ENCODE data around the gene CLIP1. TPM values are rescaled to one million over a fixed set of nuclear protein-coding genes. Genes with fewer than 3 reads are reported as not detected.

Gene CLIP1
- polyA plus RNA-seq, 1 of the 3 experiments (the other 2 are of a cell fraction), result 33.9 TPM

DNA sequence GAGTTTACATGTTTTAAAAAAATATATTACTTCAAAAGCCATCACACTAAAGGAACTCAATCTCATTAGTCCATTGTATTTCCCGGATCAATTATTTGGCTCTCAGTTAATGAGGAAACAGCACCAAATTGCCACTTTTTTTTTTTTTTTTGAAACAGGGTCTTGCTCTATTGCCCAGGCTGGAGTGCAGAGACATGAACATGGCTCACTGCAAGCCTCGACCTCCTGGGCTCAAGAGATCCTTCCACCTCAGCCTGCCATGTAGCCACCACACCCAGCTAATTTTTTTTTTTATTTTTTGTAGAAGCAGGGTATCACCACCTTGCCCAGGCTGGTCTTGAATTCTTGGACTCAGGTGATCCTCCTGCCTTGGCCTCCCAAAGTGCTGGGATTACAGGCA, 77.4 kb downstream of the CLIP1 start:
- no peaks in the 10 kb centered on the region for H3K79me2 ChIP-seq (ENCODE audit: insufficient read depth)
- no peaks in the 10 kb centered on the region; a peak in 1 of 4 replicates for H3K4me1 ChIP-seq (ENCODE audit: control insufficient read depth in 1 of 2, insufficient read depth in 2 of 2, low read depth in 1 of 2, low read length in 1 of 2)
- WGBS (ENCODE audit: low lambda C conversion rate), result 85% methylated on average over 2 of the region's 2 CpGs
- ChIA-PET POLR2A (no interaction called here), CTCF (interaction anchor here (4.5 kb wide), 1 partner anchor 11 kb away, joined by 19 read pairs; no protein-coding TSS in a partner anchor)
- no peaks in the 10 kb centered on the region for H3K27me3 ChIP-seq (ENCODE audit: insufficient read depth)
- H3K9me3 ChIP-seq, result no peaks in the 10 kb centered on the region
- peaks cover 14 to 37% of the 10 kb centered on the region in 2 experiments for H3K36me3 ChIP-seq (replicated peaks in 1 of 2; ENCODE audit: control insufficient read depth in 1 of 2, insufficient read depth in 2 of 2, low read length in 1 of 2)
- H4K20me1 ChIP-seq (ENCODE audit: insufficient read depth), result 0 out of 2 replicates have a peak, but pooled peaks cover under 1% of the 10 kb centered on the region
- no peaks in the 10 kb centered on the region for H3K9me2 ChIP-seq
- no peak overlapping the region for H3K4me3 ChIP-seq (ENCODE audit: low read depth in 2 of 2, low read length in 1 of 2)
- no peak overlapping the region for H3K27ac ChIP-seq (ENCODE audit: low read depth in 2 of 2, low read length in 1 of 2)
- peaks cover 8% of the 10 kb centered on the region for H3F3A ChIP-seq (replicated peaks; ENCODE audit: insufficient read depth)
- no peak overlapping the region for H3K9ac ChIP-seq
- no peak for DNase-seq
- no peak overlapping the region for H2AFZ ChIP-seq (ENCODE audit: low read depth)
- H3K4me2 ChIP-seq, result no peak overlapping the region
- TF ChIP-seq TAF1 (IDR thresholded peaks at IDR 0.05; ENCODE audit: borderline replicate concordance, low read depth, low read length) (no peak), SMC3 (IDR thresholded peaks at IDR 0.05; ENCODE audit: low read depth, low read length) (no peak), RFX5 (IDR thresholded peaks at IDR 0.05; ENCODE audit: low read length) (no peak), SIN3A (IDR thresholded peaks at IDR 0.05; ENCODE audit: borderline replicate concordance, low read depth, low read length) (no peak), TCF12 (IDR thresholded peaks at IDR 0.05) (no peak), CTCF (IDR thresholded peaks at IDR 0.05) (no peak), GABPA (IDR thresholded peaks at IDR 0.05; ENCODE audit: low read depth) (no peak), GATA2 (CRISPR knock-in tag; IDR thresholded peaks at IDR 0.05) (no peak), MEF2A (IDR thresholded peaks at IDR 0.05; ENCODE audit: borderline replicate concordance, low read depth) (no peak), FOSL2 (IDR thresholded peaks at IDR 0.05; ENCODE audit: borderline replicate concordance, low read depth) (no peak), NRF1 (IDR thresholded peaks at IDR 0.05; ENCODE audit: low read depth, low read length) (no peak), ELF1 (IDR thresholded peaks at IDR 0.05) (no peak), EP300 (IDR thresholded peaks at IDR 0.05; ENCODE audit: borderline replicate concordance in 1 of 2, low read depth in 1 of 2, low read length in 1 of 2) (no peak), POLR2AphosphoS5 (IDR thresholded peaks at IDR 0.05; ENCODE audit: low read depth, low read length) (no peak), RAD21 (IDR thresholded peaks at IDR 0.05; ENCODE audit: low read length) (no peak), JUND (IDR thresholded peaks at IDR 0.05) (no peak)
- TF ChIP-seq, protein P1, sequence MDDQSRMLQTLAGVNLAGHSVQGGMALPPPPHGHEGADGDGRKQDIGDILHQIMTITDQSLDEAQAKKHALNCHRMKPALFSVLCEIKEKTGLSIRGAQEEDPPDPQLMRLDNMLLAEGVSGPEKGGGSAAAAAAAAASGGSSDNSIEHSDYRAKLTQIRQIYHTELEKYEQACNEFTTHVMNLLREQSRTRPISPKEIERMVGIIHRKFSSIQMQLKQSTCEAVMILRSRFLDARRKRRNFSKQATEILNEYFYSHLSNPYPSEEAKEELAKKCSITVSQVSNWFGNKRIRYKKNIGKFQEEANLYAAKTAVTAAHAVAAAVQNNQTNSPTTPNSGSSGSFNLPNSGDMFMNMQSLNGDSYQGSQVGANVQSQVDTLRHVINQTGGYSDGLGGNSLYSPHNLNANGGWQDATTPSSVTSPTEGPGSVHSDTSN (IDR thresholded peaks at IDR 0.05), result no peak
- TF ChIP-seq, protein P2, sequence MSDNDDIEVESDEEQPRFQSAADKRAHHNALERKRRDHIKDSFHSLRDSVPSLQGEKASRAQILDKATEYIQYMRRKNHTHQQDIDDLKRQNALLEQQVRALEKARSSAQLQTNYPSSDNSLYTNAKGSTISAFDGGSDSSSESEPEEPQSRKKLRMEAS (IDR thresholded peaks at IDR 0.05; ENCODE audit: low read depth), result no peak
- TF ChIP-seq, protein P3, sequence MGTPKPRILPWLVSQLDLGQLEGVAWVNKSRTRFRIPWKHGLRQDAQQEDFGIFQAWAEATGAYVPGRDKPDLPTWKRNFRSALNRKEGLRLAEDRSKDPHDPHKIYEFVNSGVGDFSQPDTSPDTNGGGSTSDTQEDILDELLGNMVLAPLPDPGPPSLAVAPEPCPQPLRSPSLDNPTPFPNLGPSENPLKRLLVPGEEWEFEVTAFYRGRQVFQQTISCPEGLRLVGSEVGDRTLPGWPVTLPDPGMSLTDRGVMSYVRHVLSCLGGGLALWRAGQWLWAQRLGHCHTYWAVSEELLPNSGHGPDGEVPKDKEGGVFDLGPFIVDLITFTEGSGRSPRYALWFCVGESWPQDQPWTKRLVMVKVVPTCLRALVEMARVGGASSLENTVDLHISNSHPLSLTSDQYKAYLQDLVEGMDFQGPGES (IDR thresholded peaks at IDR 0.05; ENCODE audit: low read depth, low read length), result no peak
